Tibial artery (tissue), 4 donors: Measurements from ENCODE around the gene RASL11B.

Source experiments
- DNase-seq, 2 donors: peaks; one replicate each; pipeline ENCODE4 v3.0.0-alpha.2; 2019
- H3K27ac ChIP-seq, 2 donors: fragments of 200-600 bp; sonication (generic) in 1 of 2; 1 replicate in 1 of 2; 2 replicates in 1 of 2; pipeline ENCODE4 v1.5.1; 2018 to 2019; ENCODE audit warnings: mild to moderate bottlenecking in 1 of 2
- H3K27me3 ChIP-seq, 2 donors: fragments of 200-600 bp; sonication (generic) in 1 of 2; one replicate each; pipeline versions ENCODE4 v1.5.1 to v1.6.0; 2016 to 2019
- H3K36me3 ChIP-seq, 3 donors: fragments of 200-600 bp; sonication (generic) in 2 of 3; one replicate each; pipeline ENCODE4 v1.5.1; 2016 to 2019; ENCODE audit warnings: mild to moderate bottlenecking in 2 of 3
- H3K4me1 ChIP-seq, 4 donors: fragments of 200-600 bp; sonication (generic) in 2 of 4; 1 replicate in 3 of 4; 2 replicates in 1 of 4; pipeline ENCODE4 v1.5.1; 2016 to 2019
- H3K4me3 ChIP-seq, 2 donors: fragments of 200-600 bp; sonication (generic) in 1 of 2; 1 replicate in 1 of 2; 2 replicates in 1 of 2; pipeline ENCODE4 v1.5.1; 2018 to 2019; ENCODE audit warnings: mild to moderate bottlenecking in 2 of 2
- H3K9me3 ChIP-seq, 3 donors: fragments of 200-600 bp; sonication (generic) in 1 of 3; one replicate each; pipeline ENCODE4 v1.5.1; 2016 to 2019
- intact Hi-C: fragments of 100-400 bp; cut with DNase I; formaldehyde crosslinking; loops from one replicate; pipeline ENCODE4 v1.15.0; 2023; ENCODE audit warnings: low total_unique reads
- TF ChIP-seq, protein P1 (sequence below), 2 experiments: fragments of 200-600 bp in 1 of 2; fragments of 450-650 bp in 1 of 2; IDR thresholded peaks; one replicate each; pipeline ENCODE4 v1.5.1; 2017 to 2019; ENCODE audit warnings: antibody characterized with exemption in 2 of 2, mild to moderate bottlenecking in 1 of 2, moderate library complexity in 1 of 2

Gene RASL11B

GRCh38 chr4:52853351-52853750 lies 8.8 kb upstream of the RASL11B start:
- H3K27ac ChIP-seq = peak overlapping the region; percentile 47 to 56

DNA sequence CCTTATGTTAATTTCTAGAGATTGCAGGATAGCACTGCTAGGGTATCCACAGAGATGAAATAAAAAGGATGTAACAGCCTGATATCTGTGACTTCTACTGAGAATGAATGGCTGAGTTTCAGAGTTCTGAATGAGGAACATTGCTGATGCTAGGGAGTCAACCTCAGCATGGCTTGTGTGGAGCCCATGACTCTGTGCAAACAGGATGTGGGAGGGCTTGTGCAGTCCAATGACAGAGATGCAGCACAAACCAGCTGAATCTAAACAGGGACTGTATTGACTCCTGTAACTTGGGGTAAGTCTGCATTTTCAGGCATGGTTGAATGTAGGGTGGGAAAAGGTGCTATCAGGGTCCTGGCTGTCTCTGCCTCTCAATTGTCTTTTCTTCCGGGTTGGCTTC lies 5.3 kb upstream of the RASL11B start:
- Histone ChIP-seq H3K36me3 (no peaks in the 10 kb centered on the region), H3K4me1 (peaks cover 0 to 27% (median 15%) of the 10 kb centered on the region in 4 donors), H3K9me3 (peaks cover 0 to 8% (median 0%) of the 10 kb centered on the region in 3 donors), H3K27me3 (no peaks in the 10 kb centered on the region), H3K4me3 (no peak overlapping the region), H3K27ac (no peak overlapping the region)
- TF ChIP-seq, protein P1, sequence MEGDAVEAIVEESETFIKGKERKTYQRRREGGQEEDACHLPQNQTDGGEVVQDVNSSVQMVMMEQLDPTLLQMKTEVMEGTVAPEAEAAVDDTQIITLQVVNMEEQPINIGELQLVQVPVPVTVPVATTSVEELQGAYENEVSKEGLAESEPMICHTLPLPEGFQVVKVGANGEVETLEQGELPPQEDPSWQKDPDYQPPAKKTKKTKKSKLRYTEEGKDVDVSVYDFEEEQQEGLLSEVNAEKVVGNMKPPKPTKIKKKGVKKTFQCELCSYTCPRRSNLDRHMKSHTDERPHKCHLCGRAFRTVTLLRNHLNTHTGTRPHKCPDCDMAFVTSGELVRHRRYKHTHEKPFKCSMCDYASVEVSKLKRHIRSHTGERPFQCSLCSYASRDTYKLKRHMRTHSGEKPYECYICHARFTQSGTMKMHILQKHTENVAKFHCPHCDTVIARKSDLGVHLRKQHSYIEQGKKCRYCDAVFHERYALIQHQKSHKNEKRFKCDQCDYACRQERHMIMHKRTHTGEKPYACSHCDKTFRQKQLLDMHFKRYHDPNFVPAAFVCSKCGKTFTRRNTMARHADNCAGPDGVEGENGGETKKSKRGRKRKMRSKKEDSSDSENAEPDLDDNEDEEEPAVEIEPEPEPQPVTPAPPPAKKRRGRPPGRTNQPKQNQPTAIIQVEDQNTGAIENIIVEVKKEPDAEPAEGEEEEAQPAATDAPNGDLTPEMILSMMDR (IDR thresholded peaks at IDR 0.05) = no peak
- DNase-seq = no peak
- intact Hi-C loops = no loop called here

More at GRCh38 chr4:52853351-52853750, 8.8 kb upstream of the RASL11B start:
- Histone ChIP-seq H3K4me3 (no peak overlapping the region), H3K9me3 (peaks cover 0 to 6% (median 0%) of the 10 kb centered on the region in 3 donors), H3K36me3 (no peaks in the 10 kb centered on the region), H3K4me1 (peaks cover 0 to 21% (median 13%) of the 10 kb centered on the region in 4 donors), H3K27me3 (no peaks in the 10 kb centered on the region)
- TF ChIP-seq, protein P1 (IDR thresholded peaks at IDR 0.05) = no peak
- intact Hi-C loops = no loop called here
- no peak for DNase-seq

GRCh38 chr4:52860361-52860760 lies 1.8 kb upstream of the RASL11B start:
- no peak for DNase-seq
- Histone ChIP-seq H3K4me1 (peaks cover 0 to 29% (median 17%) of the 10 kb centered on the region in 4 donors), H3K36me3 (peaks cover 0 to 3% (median under 1%) of the 10 kb centered on the region in 3 donors), H3K4me3 (no peak overlapping the region), H3K9me3 (peaks cover 0 to 8% (median 0%) of the 10 kb centered on the region in 3 donors), H3K27me3 (no peaks in the 10 kb centered on the region), H3K27ac (no peak overlapping the region)
- intact Hi-C loops = loop anchor here (5.0 to 10.0 kb wide), 3 partner anchors 124 to 203 kb away; partner anchors contain the start of gene USP46
- TF ChIP-seq, protein P1 (IDR thresholded peaks at IDR 0.05) = no peak

- H3K27ac ChIP-seq = peak overlapping the region; percentile 77 to 86
- TF ChIP-seq, protein P1 (IDR thresholded peaks at IDR 0.05) = no peak
- H3K9me3 ChIP-seq = peaks cover 0 to 8% (median 0%) of the 10 kb centered on the region in 3 donors
- H3K4me1 ChIP-seq = peaks cover 0 to 38% (median 23%) of the 10 kb centered on the region in 4 donors
- H3K4me3 ChIP-seq = peak overlapping the region; percentile 71 to 78
- peaks cover 0 to 7% (median 4%) of the 10 kb centered on the region in 3 donors for H3K36me3 ChIP-seq
- DNase-seq = no peak
- intact Hi-C loops = loop anchor here (5.0 to 10.0 kb wide), 3 partner anchors 124 to 204 kb away; partner anchors contain the start of gene USP46
- H3K27me3 ChIP-seq = no peaks in the 10 kb centered on the region
These were observed 820 bp upstream of the RASL11B start for GRCh38 chr4:52861171-52861823.

DNA sequence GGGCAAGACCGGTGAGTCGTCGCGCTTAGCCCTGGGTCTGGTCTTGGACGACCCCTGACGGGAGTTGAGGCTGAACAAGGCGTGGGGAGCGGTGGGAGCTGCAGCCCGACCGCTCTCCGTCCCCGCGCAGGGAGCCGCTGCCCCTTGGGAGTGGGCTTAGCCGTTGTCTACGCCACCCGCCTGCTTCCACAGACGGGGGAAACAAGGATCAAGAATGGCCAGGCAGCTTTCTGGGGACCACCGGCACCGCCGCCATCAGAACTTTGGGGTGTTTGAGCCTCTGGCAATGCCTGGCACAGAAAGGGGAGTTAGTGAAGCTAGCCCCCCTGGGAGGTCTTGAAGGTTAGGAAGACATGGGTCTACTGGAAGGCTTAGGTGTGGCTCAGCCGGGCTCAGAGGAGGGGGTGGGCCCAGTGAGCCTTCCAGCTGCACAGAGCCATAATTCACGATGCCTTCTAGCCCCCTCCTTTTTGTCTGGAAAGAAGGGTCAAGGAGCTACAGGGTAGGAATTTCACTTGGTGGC lies 583 bp downstream of the RASL11B start:
- intact Hi-C loops = loop anchor here (5.0 to 10.0 kb wide), 3 partner anchors 122 to 205 kb away; partner anchors contain the start of gene USP46
- Histone ChIP-seq H3K27ac (peak overlapping the region; percentile 77 to 86), H3K36me3 (peaks cover 0 to 15% (median 4%) of the 10 kb centered on the region in 3 donors), H3K9me3 (peaks cover 0 to 7% (median 0%) of the 10 kb centered on the region in 3 donors), H3K4me3 (peak overlapping the region; percentile 71 to 78), H3K27me3 (no peaks in the 10 kb centered on the region), H3K4me1 (peaks cover 0 to 52% (median 26%) of the 10 kb centered on the region in 4 donors)
- DNase-seq = no peak
- TF ChIP-seq, protein P1 (IDR thresholded peaks at IDR 0.05) = no peak
